ENCODE data around the gene DIP2A. TPM values are rescaled to one million over a fixed set of nuclear protein-coding genes. Genes with fewer than 3 reads are reported as not detected.
"Not testable (repeated sequence)": the region's sequence is repeated elsewhere in the genome, so short reads cannot be mapped to it uniquely, and the experiment has no call there.

Gene DIP2A
- total and polyA plus RNA-seq, 2 donors: 18.2 to 44.8 TPM

- Histone ChIP-seq H3K4me3 (ENCODE audit: low read depth, low read length) (no peak overlapping the region), H3K27ac (ENCODE audit: low read depth) (no peak overlapping the region)
- WGBS: 75% methylated on average over 6 of the region's 6 CpGs
These were observed 58.7 kb downstream of the DIP2A start for GRCh38 chr21:46517361-46517760.

GRCh38 chr21:46518983-46519583, 60.4 kb downstream of the DIP2A start:
- DNase-seq (ENCODE audit: extremely low spot score): no peak
- peaks cover 3% of the 10 kb centered on the region for H3K36me3 ChIP-seq (ENCODE audit: insufficient read depth)
- H3K4me1 ChIP-seq (ENCODE audit: insufficient read depth): no peaks in the 10 kb centered on the region
- H3K4me3 ChIP-seq (ENCODE audit: low read depth, low read length): no peak overlapping the region
- 57% methylated on average over 4 of the region's 4 CpGs for WGBS
- no peak overlapping the region for H3K27ac ChIP-seq (ENCODE audit: low read depth)

More at GRCh38 chr21:46517361-46517760, 58.7 kb downstream of the DIP2A start:
- Histone ChIP-seq H3K36me3 (ENCODE audit: insufficient read depth) (peaks cover 3% of the 10 kb centered on the region), H3K4me1 (ENCODE audit: insufficient read depth) (no peaks in the 10 kb centered on the region)
- no peak for DNase-seq (ENCODE audit: extremely low spot score)

- WGBS: 81% methylated on average over 8 of the region's 8 CpGs
- DNase-seq (ENCODE audit: extremely low spot score); H3K36me3 ChIP-seq (ENCODE audit: insufficient read depth); H3K4me3 ChIP-seq (ENCODE audit: low read depth, low read length); H3K4me1 ChIP-seq (ENCODE audit: insufficient read depth); H3K27ac ChIP-seq (ENCODE audit: low read depth): not testable (repeated sequence)
These were observed 68.7 kb downstream of the DIP2A start for GRCh38 chr21:46527393-46527792.

- H3K4me3 ChIP-seq (ENCODE audit: low read depth, low read length): no peak overlapping the region
- no peaks in the 10 kb centered on the region for H3K36me3 ChIP-seq (ENCODE audit: insufficient read depth)
- H3K4me1 ChIP-seq (ENCODE audit: insufficient read depth): no peaks in the 10 kb centered on the region
- H3K27ac ChIP-seq (ENCODE audit: low read depth): no peak overlapping the region
- WGBS: 93% methylated on average over 4 of the region's 4 CpGs
- DNase-seq (ENCODE audit: extremely low spot score): no peak
These were observed 69.1 kb downstream of the DIP2A start for GRCh38 chr21:46527801-46528200.

GRCh38 chr21:46532080-46532479, 73.4 kb downstream of the DIP2A start:
- Histone ChIP-seq H3K4me3 (ENCODE audit: low read depth, low read length) (no peak overlapping the region), H3K36me3 (ENCODE audit: insufficient read depth) (no peaks in the 10 kb centered on the region), H3K27ac (ENCODE audit: low read depth) (no peak overlapping the region), H3K4me1 (ENCODE audit: insufficient read depth) (no peaks in the 10 kb centered on the region)
- 84% methylated on average over 7 of the region's 7 CpGs for WGBS
- no peak for DNase-seq (ENCODE audit: extremely low spot score)

GRCh38 chr21:46537026-46537425, 78.3 kb downstream of the DIP2A start:
- Histone ChIP-seq H3K36me3 (ENCODE audit: insufficient read depth) (peaks cover 2% of the 10 kb centered on the region), H3K4me1 (ENCODE audit: insufficient read depth) (no peaks in the 10 kb centered on the region), H3K27ac (ENCODE audit: low read depth) (no peak overlapping the region), H3K4me3 (ENCODE audit: low read depth, low read length) (no peak overlapping the region)
- DNase-seq (ENCODE audit: extremely low spot score): no peak
- 93% methylated on average over 6 of the region's 6 CpGs for WGBS

GRCh38 chr21:46538262-46538661, 79.6 kb downstream of the DIP2A start:
- Histone ChIP-seq H3K4me3 (ENCODE audit: low read depth, low read length) (no peak overlapping the region), H3K27ac (ENCODE audit: low read depth) (no peak overlapping the region), H3K4me1 (ENCODE audit: insufficient read depth) (no peaks in the 10 kb centered on the region), H3K36me3 (ENCODE audit: insufficient read depth) (peaks cover 5% of the 10 kb centered on the region)
- 95% methylated on average over 16 of the region's 16 CpGs for WGBS
- no peak for DNase-seq (ENCODE audit: extremely low spot score)

GRCh38 chr21:46538851-46539666, 80.4 kb downstream of the DIP2A start:
- Histone ChIP-seq H3K36me3 (ENCODE audit: insufficient read depth) (peaks cover 5% of the 10 kb centered on the region), H3K4me3 (ENCODE audit: low read depth, low read length) (no peak overlapping the region), H3K27ac (ENCODE audit: low read depth) (no peak overlapping the region), H3K4me1 (ENCODE audit: insufficient read depth) (no peaks in the 10 kb centered on the region)
- DNase-seq (ENCODE audit: extremely low spot score): no peak
- WGBS: 93% methylated on average over 11 of the region's 11 CpGs

- 91% methylated on average over 11 of the region's 11 CpGs for WGBS
These were observed 81.5 kb downstream of the DIP2A start for GRCh38 chr21:46540087-46540710.

GRCh38 chr21:46542588-46543124, 84.0 kb downstream of the DIP2A start:
- DNase-seq (ENCODE audit: extremely low spot score): no peak
- 90% methylated on average over 8 of the region's 8 CpGs for WGBS
- H3K36me3 ChIP-seq (ENCODE audit: insufficient read depth): peaks cover 7% of the 10 kb centered on the region

More at GRCh38 chr21:46540087-46540710, 81.5 kb downstream of the DIP2A start:
- Histone ChIP-seq H3K4me1 (ENCODE audit: insufficient read depth) (no peaks in the 10 kb centered on the region), H3K4me3 (ENCODE audit: low read depth, low read length) (no peak overlapping the region), H3K27ac (ENCODE audit: low read depth) (no peak overlapping the region), H3K36me3 (ENCODE audit: insufficient read depth) (peaks cover 5% of the 10 kb centered on the region)
- DNase-seq (ENCODE audit: extremely low spot score): no peak

GRCh38 chr21:46543306-46543705, 84.6 kb downstream of the DIP2A start:
- WGBS: 92% methylated on average over 19 of the region's 19 CpGs
- Histone ChIP-seq H3K36me3 (ENCODE audit: insufficient read depth) (peaks cover 5% of the 10 kb centered on the region), H3K4me1 (ENCODE audit: insufficient read depth) (no peaks in the 10 kb centered on the region), H3K4me3 (ENCODE audit: low read depth, low read length) (no peak overlapping the region), H3K27ac (ENCODE audit: low read depth) (no peak overlapping the region)
- DNase-seq (ENCODE audit: extremely low spot score): no peak

More at GRCh38 chr21:46542588-46543124, 84.0 kb downstream of the DIP2A start:
- no peaks in the 10 kb centered on the region for H3K4me1 ChIP-seq (ENCODE audit: insufficient read depth)
- no peak overlapping the region for H3K4me3 ChIP-seq (ENCODE audit: low read depth, low read length)
- H3K27ac ChIP-seq (ENCODE audit: low read depth): no peak overlapping the region

GRCh38 chr21:46544003-46544402, 85.3 kb downstream of the DIP2A start:
- Histone ChIP-seq H3K4me1 (ENCODE audit: insufficient read depth) (no peaks in the 10 kb centered on the region), H3K36me3 (ENCODE audit: insufficient read depth) (peaks cover 5% of the 10 kb centered on the region), H3K4me3 (ENCODE audit: low read depth, low read length) (no peak overlapping the region), H3K27ac (ENCODE audit: low read depth) (no peak overlapping the region)
- DNase-seq (ENCODE audit: extremely low spot score): no peak
- WGBS: 88% methylated on average over 8 of the region's 8 CpGs

- no peak for DNase-seq (ENCODE audit: extremely low spot score)
- H3K27ac ChIP-seq (ENCODE audit: low read depth): no peak overlapping the region
- H3K4me1 ChIP-seq (ENCODE audit: insufficient read depth): no peaks in the 10 kb centered on the region
- H3K4me3 ChIP-seq (ENCODE audit: low read depth, low read length): no peak overlapping the region
- peaks cover 5% of the 10 kb centered on the region for H3K36me3 ChIP-seq (ENCODE audit: insufficient read depth)
- 82% methylated on average over 5 of the region's 5 CpGs for WGBS
These were observed 86.1 kb downstream of the DIP2A start for GRCh38 chr21:46544824-46545223.
